ENCODE results near the gene SUN2. TPM values are rescaled to one million over a fixed set of nuclear protein-coding genes. Genes with fewer than 3 reads are reported as not detected.
A peak's percentile ranks its signal among the peaks of the same experiment; 100 is the strongest.

SUN2 gene
- total and polyA plus RNA-seq, 9 of the 15 experiments (the other 6 are each of a cell fraction or from before 2014, with no cell fraction given): 0.11 to 42.6 (median 16.7) TPM

GRCh38 chr22:38766076-38766777 lies 10.4 kb upstream of the SUN2 start (continued):
- TF ChIP-seq CTCF (IDR thresholded peaks at IDR 0.05 in 2 of 3, conservative IDR thresholded peaks at IDR 0.05 in 1 of 3; ENCODE audit: insufficient read depth in 2 of 3, low read depth in 1 of 3, low read length in 3 of 3) (peak; percentile 60 to 77 (median 63)), ZNF253 (CRISPR knock-in tag; conservative IDR thresholded peaks at IDR 0.05) (no peak), UBTF (IDR thresholded peaks at IDR 0.05; ENCODE audit: borderline replicate concordance in 1 of 2, low read depth in 2 of 2, low read length in 2 of 2) (no peak), CTCFL (IDR thresholded peaks at IDR 0.05; ENCODE audit: borderline replicate concordance, insufficient read depth, low read depth, low read length, poor library complexity, severe bottlenecking) (peak; percentile 83)
